Measurements from ENCODE around the gene ALG5. TPM values are rescaled to one million over a fixed set of nuclear protein-coding genes. Genes with fewer than 3 reads are reported as not detected.

The ALG5 gene, protein sequence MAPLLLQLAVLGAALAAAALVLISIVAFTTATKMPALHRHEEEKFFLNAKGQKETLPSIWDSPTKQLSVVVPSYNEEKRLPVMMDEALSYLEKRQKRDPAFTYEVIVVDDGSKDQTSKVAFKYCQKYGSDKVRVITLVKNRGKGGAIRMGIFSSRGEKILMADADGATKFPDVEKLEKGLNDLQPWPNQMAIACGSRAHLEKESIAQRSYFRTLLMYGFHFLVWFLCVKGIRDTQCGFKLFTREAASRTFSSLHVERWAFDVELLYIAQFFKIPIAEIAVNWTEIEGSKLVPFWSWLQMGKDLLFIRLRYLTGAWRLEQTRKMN
- 10 to 100 TPM; 26.5 to 34.6 TPM for total RNA-seq
- long read RNA-seq, transcript ALG5-201 (10 exons, 1,154 nt): major isoform, 87 of 96 reads
- long read RNA-seq, partial matches to known transcripts: 3 of 96 reads
- long read RNA-seq, other reads (novel, unspliced or antisense): 6 of 96 reads

DNA sequence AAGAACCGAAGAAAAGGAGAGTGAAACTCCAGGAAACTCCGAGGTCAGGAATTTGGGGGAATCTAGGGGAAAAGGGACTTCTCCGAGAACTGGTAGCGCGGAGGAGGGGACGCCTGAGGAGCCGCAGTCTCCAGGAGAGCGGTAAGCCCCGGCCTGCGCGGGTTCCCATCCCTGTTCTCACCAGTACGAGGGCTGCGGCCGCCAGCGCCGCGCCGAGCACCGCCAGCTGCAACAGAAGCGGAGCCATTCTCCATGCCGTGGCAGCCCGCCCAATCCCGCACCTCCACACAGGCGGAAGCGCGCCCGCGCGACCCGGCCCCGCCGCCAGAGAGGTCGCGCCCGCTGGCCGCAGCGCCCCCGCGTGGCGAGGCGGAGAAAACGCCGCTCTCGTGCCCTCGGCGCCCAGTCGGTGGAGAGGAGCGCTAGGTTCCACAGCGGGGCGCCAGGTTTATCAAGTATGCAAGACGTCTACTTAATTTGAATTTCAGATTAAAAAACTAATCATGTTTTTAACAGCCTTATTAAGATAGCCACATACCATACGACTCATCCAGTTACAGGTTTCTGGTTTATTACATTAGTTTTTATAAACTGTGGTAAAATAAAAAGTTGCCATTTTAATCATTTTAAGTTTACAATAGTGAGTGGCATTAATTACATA lies at the start of gene ALG5:
ALG5 (minus strand) TSS at position 287 of the 661 bp plus-strand sequence; CDS start at position 247, 40 bp downstream.
- DNase-seq: peak; percentile 88 to 93
- ATAC-seq: peak; percentile 79
- intact Hi-C loops (cut with DNase I, micrococcal nuclease): no loop called here

- DNase-seq (no peak), ATAC-seq (no peak)
- intact Hi-C loops (cut with DNase I, micrococcal nuclease): no loop called here
Observed at GRCh38 chr13:37047846-37048245, 48.7 kb upstream of the ALG5 start.

DNA sequence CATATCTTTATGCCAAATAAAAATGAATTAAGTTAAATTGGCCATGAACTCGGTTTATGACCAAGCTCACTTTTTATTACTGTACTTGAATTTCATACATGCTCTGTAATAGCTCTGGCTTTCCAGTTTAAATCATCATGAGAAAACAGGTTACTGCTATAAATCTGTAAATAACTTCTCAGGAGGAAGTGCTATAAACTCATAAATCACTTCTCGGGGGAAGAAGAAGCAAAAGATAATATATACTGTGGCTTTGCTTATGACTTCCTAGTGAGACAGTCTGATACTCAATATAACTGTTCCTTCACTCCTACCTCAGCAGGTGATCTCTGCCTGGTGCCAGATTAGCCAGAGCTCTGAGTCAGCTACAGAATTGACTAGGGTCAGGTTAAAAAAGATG lies 47.9 kb upstream of the ALG5 start:
- intact Hi-C loops (cut with DNase I, micrococcal nuclease): no loop called here
- peak; percentile 80 for ATAC-seq
- DNase-seq: no peak

- no peak for ATAC-seq
- intact Hi-C loops (cut with DNase I, micrococcal nuclease): no loop called here
Observed at GRCh38 chr13:37046062-37046461, 46.9 kb upstream of the ALG5 start.

GRCh38 chr13:37040789-37041188 lies 41.6 kb upstream of the ALG5 start:
- intact Hi-C loops (cut with DNase I, micrococcal nuclease): no loop called here
- ATAC-seq: no peak
- no peak for DNase-seq

More at GRCh38 chr13:37046062-37046461, 46.9 kb upstream of the ALG5 start:
- no peak for DNase-seq

GRCh38 chr13:37039896-37040295 lies 40.8 kb upstream of the ALG5 start:
- DNase-seq (no peak), ATAC-seq (no peak)
- intact Hi-C loops (cut with DNase I, micrococcal nuclease): no loop called here

GRCh38 chr13:37037241-37037640 lies 38.1 kb upstream of the ALG5 start:
- DNase-seq (no peak), ATAC-seq (peak; percentile 93)
- intact Hi-C loops (cut with DNase I, micrococcal nuclease): no loop called here

DNA sequence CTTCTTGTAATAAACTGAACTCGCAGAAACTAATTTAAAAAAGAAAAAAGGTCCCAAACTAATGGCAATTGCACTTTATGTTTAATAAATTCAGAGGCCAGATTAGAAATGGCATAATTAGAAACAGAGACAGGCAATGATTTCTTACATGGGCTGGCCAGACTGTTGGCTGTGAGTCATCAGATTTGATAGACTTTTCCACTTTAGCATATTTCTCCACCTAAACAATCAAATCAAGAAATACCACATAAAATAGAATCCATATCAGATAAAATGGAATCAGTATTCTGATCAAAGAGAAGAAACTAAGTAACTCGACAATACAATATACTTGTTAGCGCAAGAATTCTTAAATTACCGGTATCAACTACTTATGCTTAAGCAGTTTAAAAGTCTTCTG lies 30.5 kb upstream of the ALG5 start:
- intact Hi-C loops (cut with DNase I, micrococcal nuclease): no loop called here
- DNase-seq (no peak), ATAC-seq (no peak)

- DNase-seq (no peak), ATAC-seq (peak; percentile 53)
- intact Hi-C loops (cut with DNase I, micrococcal nuclease): no loop called here
Observed at GRCh38 chr13:37027639-37028038, 28.5 kb upstream of the ALG5 start.

DNA sequence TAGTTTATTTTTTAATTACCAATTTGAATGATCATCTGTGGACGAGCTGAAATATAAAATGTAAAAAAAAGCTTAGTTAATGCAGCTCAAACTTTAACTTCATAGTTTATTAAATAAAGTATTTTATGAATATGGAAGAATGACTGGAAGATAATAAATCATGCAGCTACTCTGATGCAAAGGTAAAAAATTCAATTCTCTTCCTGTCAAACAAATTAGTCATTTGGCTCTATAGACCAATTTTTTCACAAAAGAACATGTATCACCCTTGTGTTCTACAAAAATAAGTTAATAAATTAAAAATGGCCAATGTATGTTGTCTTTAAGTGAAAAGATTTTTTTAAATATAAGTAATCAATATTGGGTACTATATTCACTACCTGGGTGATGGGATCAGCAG lies 27.6 kb upstream of the ALG5 start:
- ATAC-seq (no peak), DNase-seq (no peak)
- intact Hi-C loops (cut with DNase I, micrococcal nuclease): no loop called here

- DNase-seq (no peak), ATAC-seq (no peak)
- intact Hi-C loops (cut with DNase I, micrococcal nuclease): no loop called here
Observed at GRCh38 chr13:37023871-37024270, 24.7 kb upstream of the ALG5 start.

DNA sequence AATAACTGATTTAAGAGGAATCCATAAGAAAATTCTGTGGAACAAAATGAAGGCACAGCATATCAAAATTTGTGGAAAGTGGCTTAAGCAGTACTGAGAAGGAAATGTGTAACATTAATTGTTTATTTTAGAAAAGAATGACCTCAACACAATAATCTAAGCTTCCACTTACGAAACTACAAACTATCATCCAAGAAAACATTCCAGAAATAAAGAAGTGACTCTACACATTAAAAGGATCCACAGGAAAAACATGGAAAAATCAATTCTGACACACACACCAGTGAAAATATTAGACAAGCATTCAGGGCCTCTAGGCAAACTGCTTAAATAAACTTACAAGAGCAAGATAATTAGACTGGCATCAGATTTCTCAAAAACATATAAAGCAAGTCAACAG lies 15.5 kb upstream of the ALG5 start:
- intact Hi-C loops (cut with DNase I, micrococcal nuclease): no loop called here
- DNase-seq (no peak), ATAC-seq (no peak)

GRCh38 chr13:37011788-37012187 lies 12.6 kb upstream of the ALG5 start:
- intact Hi-C loops (cut with DNase I, micrococcal nuclease): no loop called here
- no peak for DNase-seq
- no peak for ATAC-seq

DNA sequence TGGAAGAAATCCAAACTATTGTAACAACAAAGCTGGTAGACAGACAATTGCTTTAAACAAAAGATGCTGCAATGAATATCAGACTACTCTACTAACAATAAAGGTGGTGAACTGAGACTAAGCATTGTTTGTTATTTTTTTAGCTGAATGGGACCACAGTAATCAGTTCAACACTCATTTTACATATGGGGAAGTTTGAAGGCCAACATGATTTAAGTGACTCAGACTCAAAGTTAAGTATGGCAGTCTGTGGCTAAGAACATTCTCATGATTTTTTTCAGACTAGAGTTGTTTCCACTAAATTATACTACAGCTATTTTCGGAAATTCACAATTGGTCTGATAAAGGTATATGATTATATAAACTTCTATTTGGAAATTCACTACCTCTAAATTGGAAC lies 11.9 kb upstream of the ALG5 start:
- DNase-seq (no peak), ATAC-seq (no peak)
- intact Hi-C loops (cut with DNase I, micrococcal nuclease): no loop called here

- intact Hi-C loops (cut with DNase I, micrococcal nuclease): no loop called here
- ATAC-seq (no peak), DNase-seq (no peak)
Observed at GRCh38 chr13:37010424-37010823, 11.3 kb upstream of the ALG5 start.

- no peak for ATAC-seq
- no peak for DNase-seq
- intact Hi-C loops (cut with DNase I, micrococcal nuclease): no loop called here
Observed at GRCh38 chr13:37009692-37010091, 10.6 kb upstream of the ALG5 start.

DNA sequence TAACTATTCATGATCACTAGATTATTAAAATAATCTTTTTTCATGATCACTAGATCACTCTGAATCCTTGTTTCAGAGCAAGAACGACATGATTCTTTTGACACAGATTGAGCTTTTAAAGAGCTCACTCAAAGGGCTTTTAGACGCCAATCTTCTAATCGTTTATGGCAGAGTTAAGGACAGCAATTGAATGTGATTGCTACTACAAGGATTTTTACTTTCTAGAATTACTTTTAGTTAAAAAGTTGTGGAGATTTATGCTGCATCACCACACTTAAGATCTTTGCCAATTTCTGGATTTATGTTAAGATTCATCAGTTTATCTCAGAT lies 2.7 kb upstream of the ALG5 start:
- no peak for DNase-seq
- intact Hi-C loops (cut with DNase I, micrococcal nuclease): no loop called here
- no peak for ATAC-seq

DNA sequence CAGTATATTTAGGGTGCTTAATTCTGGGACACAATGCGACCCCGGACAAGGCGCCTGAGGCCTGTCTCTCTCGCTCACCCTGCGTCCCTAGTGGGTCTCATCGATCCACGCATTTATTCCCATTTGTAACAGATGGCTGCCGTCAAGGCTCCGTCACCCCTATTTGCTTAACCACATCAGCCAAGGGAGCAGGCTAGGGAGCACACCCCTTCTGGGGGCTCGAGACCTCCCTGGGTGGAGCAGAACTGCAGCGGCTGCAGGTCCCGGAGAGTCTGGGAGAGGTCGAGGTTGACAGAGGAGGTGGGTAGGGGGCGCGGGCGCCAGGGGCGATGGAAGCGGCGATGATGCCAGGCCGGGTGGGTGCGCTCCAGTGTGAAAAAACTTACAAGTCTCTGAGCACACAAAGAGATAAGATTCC lies 507 bp downstream of the ALG5 start:
- DNase-seq (peak; percentile 29 to 45), ATAC-seq (no peak)
- intact Hi-C loops (cut with DNase I, micrococcal nuclease): no loop called here

DNA sequence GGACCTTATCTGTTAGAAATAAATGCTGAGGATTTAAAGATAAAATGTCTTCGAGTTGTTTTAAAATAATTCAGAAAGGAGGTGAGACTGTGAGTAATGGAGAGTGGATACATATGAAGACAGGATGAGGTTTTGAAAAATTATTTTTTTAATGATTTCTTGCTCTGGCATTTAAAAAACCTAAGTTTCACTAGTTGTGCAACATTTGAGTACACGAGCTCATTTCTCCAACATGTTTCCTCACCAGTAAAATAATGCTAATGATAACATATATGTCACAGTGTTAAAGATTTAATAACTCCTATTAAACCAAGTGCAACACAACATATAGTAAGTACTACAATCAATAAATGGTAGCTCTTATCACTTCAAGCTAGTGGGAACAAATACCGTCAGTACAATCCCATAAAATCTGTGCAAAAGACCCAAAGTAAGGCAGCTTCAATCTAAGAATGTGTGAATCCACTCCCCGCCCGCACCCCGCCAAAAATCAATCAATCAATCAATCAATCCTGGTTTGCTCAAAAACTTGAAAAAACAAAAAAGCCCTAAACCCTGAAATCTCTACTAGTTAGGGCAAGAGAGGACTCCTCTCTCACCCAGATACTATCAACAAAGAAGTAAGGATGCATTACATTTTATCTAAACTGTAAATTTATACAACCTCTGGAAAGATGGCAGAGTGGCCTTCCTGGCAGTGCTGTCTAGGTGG lies 1.3 kb downstream of the ALG5 start:
- intact Hi-C loops (cut with DNase I, micrococcal nuclease): no loop called here
- ATAC-seq: no peak

DNA sequence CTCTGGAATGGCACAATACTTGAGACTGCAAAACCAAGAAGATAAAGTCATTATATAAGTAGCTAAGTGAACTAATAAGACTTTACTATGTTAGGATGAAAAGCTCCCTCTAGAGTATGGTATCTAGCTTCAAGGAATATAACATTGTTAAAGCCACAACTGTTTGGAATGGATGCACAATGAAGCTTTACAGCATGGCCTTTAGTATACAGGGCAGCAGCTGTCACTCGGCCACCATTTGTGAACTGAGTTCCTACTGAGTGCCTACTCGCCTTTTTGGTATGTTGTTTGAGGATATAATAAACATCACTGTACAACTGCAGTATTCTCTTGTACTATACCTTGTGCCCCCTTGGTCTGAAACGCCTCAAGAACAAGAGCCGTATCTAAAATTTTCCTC lies 6.8 kb downstream of the ALG5 start:
- intact Hi-C loops (cut with DNase I, micrococcal nuclease): no loop called here
- ATAC-seq: no peak

More for the DNA sequence above, 1.3 kb downstream of the ALG5 start:
- no peak for DNase-seq

More for the DNA sequence above, 6.8 kb downstream of the ALG5 start:
- DNase-seq: no peak
